Measurements from ENCODE around the gene TMEM131. TPM values are rescaled to one million over a fixed set of nuclear protein-coding genes. Genes with fewer than 3 reads are reported as not detected.
"Not testable (repeated sequence)": the region's sequence is repeated elsewhere in the genome, so short reads cannot be mapped to it uniquely, and the experiment has no call there.

The TMEM131 gene
- total RNA-seq, 2 donors from 2014 or later, result 20.0 to 21.4 TPM

GRCh38 chr2:97713296-97714083 lies 282.3 kb downstream of the TMEM131 start, which contains the start of gene ZAP70:
Gene ZAP70 (plus strand): TSS chr2:97713576. CDS start chr2:97724037, 10,461 bp downstream.
- Histone ChIP-seq H3K36me3 (replicated peaks in 1 of 2; ENCODE audit: insufficient read depth in 1 of 2, low read depth in 2 of 2) (no peaks in the 10 kb centered on the region), H3K27me3 (no peaks in the 10 kb centered on the region), H3K4me3 (no peak within 1 kb of the TSS), H3K4me1 (no peaks in the 10 kb centered on the region), H3K9me3 (no peaks in the 10 kb centered on the region), H3K27ac (no peak within 1 kb of the TSS)
- peak in 1 of 4 donors; percentile 5 for DNase-seq
- no peak for TF ChIP-seq POLR2A (IDR thresholded peaks at IDR 0.05)
- no peak for TF ChIP-seq CTCF (IDR thresholded peaks at IDR 0.05)
- no peak for ATAC-seq
- WGBS, 2 donors, result 72 to 75% methylated on average over 14 to 21 of the region's 21 CpGs
- intact Hi-C loops (cut with DNase I), result no loop called here

DNA sequence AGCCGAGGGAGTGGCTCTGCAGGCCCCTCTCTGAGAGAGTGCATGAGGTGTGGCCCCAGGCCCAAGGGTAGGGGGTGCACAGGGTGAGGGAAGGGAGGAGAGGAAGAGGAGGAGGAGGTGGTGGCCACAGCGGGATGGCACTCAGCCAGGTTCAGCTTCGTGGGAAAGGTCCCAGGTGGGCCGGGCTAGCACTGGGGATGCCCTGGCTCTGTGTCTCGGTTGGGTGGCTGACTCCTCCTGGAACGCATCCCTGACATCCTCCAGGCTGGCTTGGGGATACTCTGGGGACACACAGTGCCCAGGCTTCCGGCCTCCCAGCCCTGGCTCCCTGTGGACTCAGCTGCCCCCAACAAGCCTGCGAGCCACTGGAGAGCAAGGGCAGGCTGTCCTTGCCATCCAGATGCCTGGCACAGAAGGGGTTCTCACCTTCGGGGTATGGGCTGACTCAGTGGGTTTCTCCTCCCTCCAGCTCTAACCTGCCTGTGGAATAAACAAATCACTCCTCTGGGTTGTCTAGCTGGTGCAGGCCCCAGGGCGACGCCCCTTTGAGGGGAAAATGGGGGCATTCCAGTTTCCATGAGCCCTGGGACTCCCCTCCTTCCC lies 283.0 kb downstream of the TMEM131 start:
- H3K27me3 ChIP-seq, result no peaks in the 10 kb centered on the region
- intact Hi-C loops (cut with DNase I), result no loop called here
- H3K27ac ChIP-seq, result no peak overlapping the region
- WGBS, 2 donors, result 33 to 68% methylated on average over 3 to 9 of the region's 11 CpGs
- H3K9me3 ChIP-seq, result no peaks in the 10 kb centered on the region
- ATAC-seq, result no peak
- TF ChIP-seq CTCF (IDR thresholded peaks at IDR 0.05) (no peak), POLR2A (IDR thresholded peaks at IDR 0.05) (no peak)
- no peaks in the 10 kb centered on the region for H3K4me1 ChIP-seq
- DNase-seq, result peak in 1 of 4 donors; percentile 16
- no peaks in the 10 kb centered on the region for H3K36me3 ChIP-seq (replicated peaks in 1 of 2; ENCODE audit: insufficient read depth in 1 of 2, low read depth in 2 of 2)
- no peak overlapping the region for H3K4me3 ChIP-seq

GRCh38 chr2:97712175-97712574 lies 283.6 kb downstream of the TMEM131 start:
- H3K27ac ChIP-seq; H3K36me3 ChIP-seq (replicated peaks in 1 of 2; ENCODE audit: insufficient read depth in 1 of 2, low read depth in 2 of 2); ATAC-seq; H3K27me3 ChIP-seq; H3K4me3 ChIP-seq; H3K4me1 ChIP-seq; intact Hi-C loops (cut with DNase I); H3K9me3 ChIP-seq; DNase-seq: not testable (repeated sequence)
- 19 to 27% methylated on average over 9 of the region's 9 CpGs for WGBS, 2 donors

DNA sequence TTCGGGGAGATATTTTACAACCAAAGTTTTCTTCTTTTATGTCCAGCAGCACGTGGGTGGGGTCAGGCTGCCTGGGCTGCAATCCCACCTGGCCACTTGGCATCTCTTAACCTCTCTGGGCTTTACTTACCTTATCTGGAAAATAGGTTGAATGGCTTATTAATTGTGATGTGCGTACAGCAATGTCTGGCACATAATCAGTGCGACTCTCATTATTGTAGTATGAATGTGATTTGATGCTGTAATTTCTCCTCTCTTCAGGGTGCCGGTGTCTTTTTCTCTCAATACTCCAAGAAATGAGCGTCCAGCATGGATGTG lies 284.4 kb downstream of the TMEM131 start:
- Histone ChIP-seq H3K27ac (no peak overlapping the region), H3K4me1 (no peaks in the 10 kb centered on the region), H3K4me3 (no peak overlapping the region), H3K9me3 (no peaks in the 10 kb centered on the region), H3K27me3 (no peaks in the 10 kb centered on the region), H3K36me3 (replicated peaks in 1 of 2; ENCODE audit: insufficient read depth in 1 of 2, low read depth in 2 of 2) (no peaks in the 10 kb centered on the region)
- DNase-seq, result no peak
- intact Hi-C loops (cut with DNase I), result no loop called here
- 72 to 76% methylated on average over 6 of the region's 6 CpGs for WGBS, 2 donors
- TF ChIP-seq POLR2A (IDR thresholded peaks at IDR 0.05), result no peak
- TF ChIP-seq CTCF (IDR thresholded peaks at IDR 0.05), result no peak
- ATAC-seq, result no peak

DNA sequence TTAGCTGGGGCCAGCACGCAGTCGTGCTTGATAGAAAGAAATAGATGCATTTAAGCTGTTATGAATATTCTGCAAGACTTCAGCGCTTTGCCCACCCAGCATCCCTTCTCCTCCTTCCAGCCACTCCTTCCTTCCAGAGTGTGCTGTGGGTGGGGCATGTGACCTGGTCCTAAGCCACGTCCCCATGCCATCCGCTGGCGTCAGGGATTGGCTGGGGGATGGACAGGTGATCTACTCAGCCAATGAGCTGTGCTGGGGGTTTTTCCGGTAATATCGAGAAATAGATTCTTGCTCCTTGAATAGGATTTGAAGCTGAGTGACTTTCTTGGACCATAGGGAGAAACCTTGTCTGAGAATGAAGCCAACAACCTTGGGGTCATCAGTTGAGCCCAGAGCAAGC lies 287.1 kb downstream of the TMEM131 start:
- H3K36me3 ChIP-seq (replicated peaks in 1 of 2; ENCODE audit: insufficient read depth in 1 of 2, low read depth in 2 of 2), result no peaks in the 10 kb centered on the region
- ATAC-seq (no peak), DNase-seq (no peak)
- no peaks in the 10 kb centered on the region for H3K9me3 ChIP-seq
- H3K4me1 ChIP-seq, result no peaks in the 10 kb centered on the region
- no peak overlapping the region for H3K27ac ChIP-seq
- no peak for TF ChIP-seq POLR2A (IDR thresholded peaks at IDR 0.05)
- no peak for TF ChIP-seq CTCF (IDR thresholded peaks at IDR 0.05)
- intact Hi-C loops (cut with DNase I), result no loop called here
- H3K27me3 ChIP-seq, result no peaks in the 10 kb centered on the region
- 82 to 86% methylated on average over 7 to 8 of the region's 8 CpGs for WGBS, 2 donors
- H3K4me3 ChIP-seq, result no peak overlapping the region
